Measurements from ENCODE around the gene MACF1.

MACF1 gene

DNA sequence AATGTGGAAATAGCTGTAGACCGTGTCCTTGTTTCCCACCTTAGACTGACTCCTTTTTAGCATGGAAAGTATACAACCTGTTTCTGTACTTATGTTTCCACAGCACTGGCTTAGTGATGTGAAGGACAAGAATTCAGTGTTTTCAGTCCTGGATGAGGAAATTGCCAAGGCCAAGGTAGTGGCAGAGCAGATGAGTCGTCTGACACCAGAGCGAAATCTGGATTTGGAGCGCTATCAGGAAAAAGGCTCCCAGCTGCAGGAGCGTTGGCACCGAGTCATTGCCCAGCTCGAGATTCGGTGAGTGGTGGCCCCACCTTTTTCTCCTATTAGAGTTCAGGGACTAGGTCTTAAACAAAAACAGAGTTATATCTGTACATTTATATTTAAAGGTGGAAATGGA lies 112.6 kb downstream of the MACF1 start:
- Mint-ChIP-seq H3K36me3 (ENCODE audit: low read depth) (peaks cover 82% of the 10 kb centered on the region), H3K9me3 (no peaks in the 10 kb centered on the region), H3K27me3 (no peaks in the 10 kb centered on the region), H3K27ac (peak overlapping the region; percentile 32), H3K4me3 (no peak overlapping the region), H3K4me1 (ENCODE audit: low read depth) (peaks cover 9% of the 10 kb centered on the region)

DNA sequence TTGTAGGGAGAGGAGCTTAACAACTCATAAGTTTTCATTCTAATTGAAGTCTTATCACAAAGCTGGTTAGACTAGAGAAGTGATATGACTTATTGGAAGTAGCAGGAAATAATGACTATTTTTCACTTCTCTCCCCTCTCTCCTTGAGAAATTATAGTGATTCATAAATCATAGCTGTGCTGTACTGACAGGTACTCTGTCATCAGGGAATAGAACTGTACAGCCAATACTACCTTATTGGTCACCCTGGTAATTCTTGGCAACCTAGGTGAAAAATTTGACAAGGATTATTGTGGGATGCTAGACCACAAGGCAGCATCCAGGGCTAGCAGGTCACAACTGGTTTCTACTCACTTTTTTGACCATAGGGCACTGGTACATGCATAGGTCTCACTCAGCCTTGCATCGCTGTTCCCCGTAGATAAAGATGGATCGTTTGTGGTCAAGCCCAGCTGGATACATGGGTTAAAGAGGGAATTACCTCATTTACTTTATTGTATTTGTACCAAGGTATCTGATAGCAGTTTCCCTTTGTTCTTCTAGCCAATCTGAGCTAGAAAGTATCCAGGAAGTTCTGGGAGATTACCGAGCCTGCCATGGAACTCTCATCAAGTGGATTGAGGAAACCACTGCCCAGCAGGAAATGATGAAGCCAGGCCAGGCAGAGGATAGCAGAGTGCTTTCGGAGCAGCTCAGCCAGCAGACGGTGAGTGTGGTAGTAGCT lies 113.6 kb downstream of the MACF1 start:
- H3K4me3 Mint-ChIP-seq, result no peak overlapping the region
- H3K36me3 Mint-ChIP-seq (ENCODE audit: low read depth), result peaks cover 82% of the 10 kb centered on the region
- H3K27me3 Mint-ChIP-seq, result no peaks in the 10 kb centered on the region
- no peak overlapping the region for H3K27ac Mint-ChIP-seq
- H3K4me1 Mint-ChIP-seq (ENCODE audit: low read depth), result peaks cover 9% of the 10 kb centered on the region
- no peaks in the 10 kb centered on the region for H3K9me3 Mint-ChIP-seq

DNA sequence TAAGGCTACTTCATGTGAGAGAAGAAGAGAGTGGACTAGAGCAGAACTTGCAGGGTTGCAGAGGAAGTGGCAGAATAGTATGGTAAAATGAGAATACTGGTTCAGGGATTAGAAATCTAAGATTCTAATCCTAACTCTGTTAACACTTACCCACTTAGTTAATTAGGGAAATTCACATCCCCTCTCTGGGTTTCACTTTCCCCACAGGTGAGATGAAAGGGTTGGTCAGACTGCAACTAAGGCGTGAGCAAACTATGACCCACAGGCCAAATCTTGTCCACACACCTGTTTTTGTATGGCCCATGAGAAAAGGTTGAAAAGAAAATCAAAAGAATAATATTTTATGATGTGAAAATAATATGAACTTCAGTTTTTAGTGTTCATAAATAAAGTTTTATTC lies 117.5 kb downstream of the MACF1 start:
- Mint-ChIP-seq H3K4me1 (ENCODE audit: low read depth) (peaks cover 12% of the 10 kb centered on the region), H3K9me3 (no peaks in the 10 kb centered on the region), H3K27ac (peak overlapping the region; percentile 46), H3K27me3 (no peaks in the 10 kb centered on the region), H3K4me3 (no peak overlapping the region), H3K36me3 (ENCODE audit: low read depth) (peaks cover 63% of the 10 kb centered on the region)

DNA sequence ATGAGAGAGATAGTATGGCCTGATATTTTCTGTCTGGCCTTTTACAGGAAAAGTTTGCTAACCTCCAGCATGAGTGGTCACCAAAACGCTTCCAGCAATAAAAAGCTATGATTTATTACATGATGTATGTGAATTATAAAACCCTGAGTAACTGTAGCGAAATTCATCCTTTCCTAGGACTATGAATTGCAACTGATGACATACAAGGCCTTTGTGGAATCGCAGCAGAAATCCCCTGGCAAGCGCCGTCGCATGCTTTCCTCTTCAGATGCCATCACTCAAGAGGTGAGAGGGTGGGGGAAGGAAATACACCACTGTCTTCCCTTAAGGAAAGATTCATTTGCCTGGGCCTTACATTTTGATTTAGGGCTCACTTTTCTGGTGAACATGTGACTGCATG lies 117.9 kb downstream of the MACF1 start:
- no peak overlapping the region for H3K27ac Mint-ChIP-seq
- H3K27me3 Mint-ChIP-seq, result no peaks in the 10 kb centered on the region
- H3K4me1 Mint-ChIP-seq (ENCODE audit: low read depth), result peaks cover 15% of the 10 kb centered on the region
- H3K9me3 Mint-ChIP-seq, result no peaks in the 10 kb centered on the region
- no peak overlapping the region for H3K4me3 Mint-ChIP-seq
- peaks cover 63% of the 10 kb centered on the region for H3K36me3 Mint-ChIP-seq (ENCODE audit: low read depth)

DNA sequence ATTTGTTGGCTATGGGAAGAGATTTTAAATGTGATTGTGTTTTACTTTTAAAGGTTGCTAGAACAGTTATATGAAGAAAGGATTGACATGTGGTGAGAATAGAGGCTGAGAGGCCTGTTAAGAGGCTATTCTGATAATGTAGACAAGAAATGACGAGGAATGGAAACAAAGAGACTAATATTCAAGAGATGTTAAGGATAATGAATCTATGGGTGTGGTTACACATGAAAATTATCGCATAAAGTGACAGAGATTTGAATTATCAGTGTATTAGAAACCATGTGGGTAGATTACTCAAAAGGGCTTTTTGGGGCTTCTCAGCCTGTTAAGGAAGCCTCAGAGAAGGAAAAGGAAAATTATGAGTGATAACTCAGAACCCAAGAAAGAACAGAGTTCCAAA lies 120.4 kb downstream of the MACF1 start:
- no peaks in the 10 kb centered on the region for H3K27me3 Mint-ChIP-seq
- H3K4me1 Mint-ChIP-seq (ENCODE audit: low read depth), result peaks cover 26% of the 10 kb centered on the region
- no peak overlapping the region for H3K4me3 Mint-ChIP-seq
- H3K36me3 Mint-ChIP-seq (ENCODE audit: low read depth), result peaks cover 57% of the 10 kb centered on the region
- H3K27ac Mint-ChIP-seq, result no peak overlapping the region
- H3K9me3 Mint-ChIP-seq, result no peaks in the 10 kb centered on the region

DNA sequence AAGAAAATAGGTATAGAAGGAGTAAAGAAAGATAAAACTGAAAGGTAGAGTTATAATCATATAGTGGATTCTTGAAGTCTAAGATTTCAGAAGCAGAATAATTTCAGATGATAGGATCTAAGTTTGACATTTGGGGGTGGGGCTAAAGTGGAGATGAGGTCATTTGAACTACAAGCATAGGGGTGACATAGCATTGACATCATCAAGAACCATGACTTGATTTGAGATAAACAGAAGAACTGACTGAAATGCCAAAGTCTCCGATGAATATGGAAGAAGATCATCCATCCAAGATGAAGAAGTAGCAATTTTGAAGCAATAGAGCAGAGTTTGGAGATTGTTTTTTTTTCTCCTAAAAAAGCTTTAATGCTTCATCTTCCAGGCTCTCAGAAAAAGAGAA lies 122.3 kb downstream of the MACF1 start:
- H3K4me1 Mint-ChIP-seq (ENCODE audit: low read depth), result peaks cover 19% of the 10 kb centered on the region
- peaks cover 45% of the 10 kb centered on the region for H3K36me3 Mint-ChIP-seq (ENCODE audit: low read depth)
- no peak overlapping the region for H3K27ac Mint-ChIP-seq
- no peaks in the 10 kb centered on the region for H3K9me3 Mint-ChIP-seq
- no peak overlapping the region for H3K4me3 Mint-ChIP-seq
- H3K27me3 Mint-ChIP-seq, result no peaks in the 10 kb centered on the region

DNA sequence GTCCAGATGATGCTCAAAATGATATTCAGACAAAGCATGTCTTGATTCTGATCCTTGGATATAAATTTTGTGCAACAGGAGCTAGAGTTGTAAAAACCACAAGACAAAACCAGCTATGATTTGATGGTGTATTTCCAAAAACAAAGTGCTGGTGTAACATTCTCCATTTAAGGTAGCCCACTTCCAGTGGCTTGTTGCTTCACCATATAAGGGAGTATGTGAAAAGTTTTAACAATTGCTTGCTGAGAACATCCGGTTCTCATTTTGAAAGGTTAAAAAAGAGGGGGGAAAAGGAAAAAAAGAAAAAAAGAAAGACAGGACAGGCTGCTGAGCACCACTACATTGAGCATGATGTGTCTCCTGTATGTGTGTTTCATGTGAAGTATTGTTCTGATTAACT lies 123.6 kb downstream of the MACF1 start:
- no peaks in the 10 kb centered on the region for H3K27me3 Mint-ChIP-seq
- no peak overlapping the region for H3K4me3 Mint-ChIP-seq
- H3K9me3 Mint-ChIP-seq, result no peaks in the 10 kb centered on the region
- peaks cover 47% of the 10 kb centered on the region for H3K36me3 Mint-ChIP-seq (ENCODE audit: low read depth)
- H3K27ac Mint-ChIP-seq, result peak overlapping the region; percentile 37
- H3K4me1 Mint-ChIP-seq (ENCODE audit: low read depth), result peaks cover 17% of the 10 kb centered on the region

DNA sequence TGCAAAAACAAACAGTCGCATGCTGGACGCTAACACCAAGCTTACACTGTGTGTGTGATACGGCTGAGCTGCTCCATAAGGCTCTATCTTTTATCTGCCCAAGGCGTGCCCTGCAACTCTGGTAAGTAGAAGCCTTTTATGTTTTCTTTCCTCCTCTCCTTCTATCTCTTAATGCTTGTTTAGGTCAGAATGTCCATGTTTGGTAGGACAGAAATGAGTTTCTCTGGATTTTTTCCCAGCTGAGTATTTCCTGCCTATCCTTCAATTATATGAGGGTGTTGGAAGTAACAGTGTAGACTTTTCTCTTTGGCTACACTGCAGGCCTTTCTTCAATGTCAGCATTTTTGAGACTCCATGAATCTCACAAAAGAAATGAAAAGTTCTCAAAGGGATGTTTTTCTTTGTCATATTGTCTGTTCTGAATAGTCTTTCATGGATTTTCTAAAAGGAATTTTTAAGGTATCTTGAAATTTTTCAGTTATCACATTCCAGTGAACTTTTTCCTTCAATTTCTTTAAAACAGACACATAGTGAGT lies 124.2 kb downstream of the MACF1 start:
- H3K27me3 Mint-ChIP-seq, result no peaks in the 10 kb centered on the region
- no peak overlapping the region for H3K4me3 Mint-ChIP-seq
- peaks cover 52% of the 10 kb centered on the region for H3K36me3 Mint-ChIP-seq (ENCODE audit: low read depth)
- H3K4me1 Mint-ChIP-seq (ENCODE audit: low read depth), result peaks cover 17% of the 10 kb centered on the region
- H3K27ac Mint-ChIP-seq, result no peak overlapping the region
- no peaks in the 10 kb centered on the region for H3K9me3 Mint-ChIP-seq

DNA sequence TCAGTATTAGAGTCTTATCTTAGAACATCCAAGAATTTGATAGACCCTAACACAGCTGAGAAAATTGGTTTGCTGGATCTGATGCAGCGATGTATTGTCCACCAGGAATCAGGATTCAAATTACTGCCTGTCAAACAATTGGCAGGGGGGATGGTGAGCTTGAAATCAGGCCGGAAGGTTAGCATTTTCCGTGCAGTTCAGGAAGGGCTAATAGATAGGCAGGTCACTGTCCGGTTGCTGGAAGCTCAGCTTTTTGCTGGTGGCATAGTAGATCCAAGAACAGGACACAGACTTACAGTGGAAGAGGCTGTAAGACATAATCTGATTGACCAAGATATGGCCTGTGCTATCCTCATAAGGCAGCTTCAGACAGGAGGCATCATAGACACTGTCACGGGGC lies 127.2 kb downstream of the MACF1 start:
- Mint-ChIP-seq H3K9me3 (no peaks in the 10 kb centered on the region), H3K4me3 (no peak overlapping the region), H3K27ac (peak overlapping the region; percentile 46), H3K4me1 (ENCODE audit: low read depth) (peaks cover 17% of the 10 kb centered on the region), H3K36me3 (ENCODE audit: low read depth) (peaks cover 64% of the 10 kb centered on the region), H3K27me3 (no peaks in the 10 kb centered on the region)

DNA sequence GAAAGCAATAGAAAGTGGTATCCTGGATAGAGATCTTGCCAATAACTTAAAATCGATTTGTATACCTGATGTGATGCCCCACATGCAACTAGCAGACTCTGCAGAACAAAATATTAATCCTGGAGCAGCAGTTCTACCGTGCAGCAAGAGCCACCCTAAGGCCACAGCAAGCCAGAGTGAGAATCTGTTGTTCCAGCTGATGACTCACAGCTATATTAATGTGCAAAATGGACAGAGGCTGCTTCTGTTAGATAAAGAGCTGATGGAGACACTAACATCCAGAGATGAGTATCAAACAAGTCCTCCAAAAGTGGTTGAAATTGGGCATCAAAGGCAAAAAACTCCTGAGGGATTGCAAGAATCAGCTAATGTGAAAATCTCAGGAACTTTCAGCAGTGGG lies 127.8 kb downstream of the MACF1 start:
- Mint-ChIP-seq H3K27me3 (no peaks in the 10 kb centered on the region), H3K9me3 (no peaks in the 10 kb centered on the region), H3K4me3 (no peak overlapping the region), H3K27ac (no peak overlapping the region), H3K36me3 (ENCODE audit: low read depth) (peaks cover 64% of the 10 kb centered on the region), H3K4me1 (ENCODE audit: low read depth) (peaks cover 12% of the 10 kb centered on the region)

DNA sequence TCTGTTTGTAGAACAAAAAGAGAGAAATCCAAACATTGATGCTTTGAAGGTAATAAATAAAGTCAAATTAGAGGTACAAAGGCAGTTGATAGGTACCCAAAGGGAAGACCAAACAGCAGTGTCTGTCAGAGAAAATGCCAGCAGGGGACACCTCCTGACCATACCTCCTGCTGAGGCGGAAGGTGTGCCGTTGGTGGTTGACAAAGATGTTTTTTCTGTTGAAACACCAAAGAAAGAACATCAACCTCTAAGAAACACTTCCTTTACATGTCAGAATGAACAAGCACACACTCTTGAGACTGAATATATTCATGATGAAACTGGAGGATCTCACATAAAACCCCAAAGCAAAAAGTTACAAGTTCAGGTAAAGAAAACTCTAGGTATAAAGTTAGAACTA lies 128.3 kb downstream of the MACF1 start:
- peaks cover 63% of the 10 kb centered on the region for H3K36me3 Mint-ChIP-seq (ENCODE audit: low read depth)
- H3K4me3 Mint-ChIP-seq, result no peak overlapping the region
- peaks cover 7% of the 10 kb centered on the region for H3K4me1 Mint-ChIP-seq (ENCODE audit: low read depth)
- H3K27ac Mint-ChIP-seq, result peak overlapping the region; percentile 21
- H3K27me3 Mint-ChIP-seq, result no peaks in the 10 kb centered on the region
- no peaks in the 10 kb centered on the region for H3K9me3 Mint-ChIP-seq

DNA sequence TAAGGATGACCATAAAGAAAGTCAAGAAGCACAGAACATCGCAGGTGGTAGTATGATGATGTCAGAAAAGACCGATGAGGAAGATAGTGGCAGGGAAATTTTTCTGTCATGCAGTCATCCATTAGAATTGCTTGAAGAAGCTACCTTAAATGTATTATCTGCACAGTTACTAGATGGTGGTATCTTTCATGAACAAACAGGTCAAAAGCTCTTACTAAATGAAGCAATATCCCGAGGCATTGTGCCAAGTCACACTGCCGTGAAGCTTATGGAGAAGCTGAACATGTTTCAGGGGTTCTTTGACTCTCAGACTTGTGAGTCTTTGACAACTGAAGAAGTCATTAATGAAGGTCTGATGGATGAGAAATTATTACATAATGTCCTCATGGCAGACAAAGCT lies 128.8 kb downstream of the MACF1 start:
- H3K4me3 Mint-ChIP-seq, result no peak overlapping the region
- no peaks in the 10 kb centered on the region for H3K9me3 Mint-ChIP-seq
- peaks cover 63% of the 10 kb centered on the region for H3K36me3 Mint-ChIP-seq (ENCODE audit: low read depth)
- peaks cover 4% of the 10 kb centered on the region for H3K4me1 Mint-ChIP-seq (ENCODE audit: low read depth)
- no peaks in the 10 kb centered on the region for H3K27me3 Mint-ChIP-seq
- peak overlapping the region; percentile 21 for H3K27ac Mint-ChIP-seq

DNA sequence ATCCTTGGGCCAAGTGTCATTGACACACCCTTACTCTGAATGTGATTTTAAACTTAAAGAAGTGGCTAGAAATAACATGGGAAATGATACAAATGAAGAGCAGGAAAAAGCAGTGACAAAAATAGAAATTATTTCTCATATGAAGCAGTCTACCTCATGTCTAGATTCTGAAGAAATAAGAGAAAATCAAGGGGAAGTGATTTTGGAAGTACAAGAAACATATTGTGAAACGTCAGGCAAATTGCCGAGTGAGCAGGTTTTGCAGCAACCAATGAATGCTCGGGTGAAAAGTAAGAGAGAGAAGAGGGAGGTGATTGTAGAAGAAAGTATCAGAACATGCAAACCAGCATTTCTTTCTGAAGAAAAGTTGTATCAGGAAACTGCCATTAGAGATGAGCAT lies 130.7 kb downstream of the MACF1 start:
- no peaks in the 10 kb centered on the region for H3K4me1 Mint-ChIP-seq (ENCODE audit: low read depth)
- H3K27ac Mint-ChIP-seq, result no peak overlapping the region
- peaks cover 70% of the 10 kb centered on the region for H3K36me3 Mint-ChIP-seq (ENCODE audit: low read depth)

DNA sequence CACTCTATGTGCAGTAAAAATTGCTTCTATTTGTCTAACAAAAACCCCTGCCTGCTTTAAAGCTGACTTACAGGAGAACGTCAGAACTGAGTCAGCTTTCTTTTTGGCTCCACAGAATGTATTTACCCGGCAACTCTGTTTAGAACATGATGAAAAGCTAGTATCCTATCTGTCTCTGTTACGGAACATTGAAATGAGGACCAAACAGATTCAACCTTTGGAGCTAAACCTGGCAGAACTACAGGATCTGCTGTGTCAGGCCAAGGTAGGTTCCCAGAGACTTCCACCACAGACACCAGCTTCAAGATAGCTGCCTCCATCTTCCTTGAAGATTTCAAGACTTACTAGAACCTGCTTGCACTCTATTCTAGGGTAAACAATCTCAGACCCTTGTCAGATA lies 132.6 kb downstream of the MACF1 start:
- H3K4me3 Mint-ChIP-seq, result no peak overlapping the region
- no peaks in the 10 kb centered on the region for H3K4me1 Mint-ChIP-seq (ENCODE audit: low read depth)
- peaks cover 75% of the 10 kb centered on the region for H3K36me3 Mint-ChIP-seq (ENCODE audit: low read depth)
- no peak overlapping the region for H3K27ac Mint-ChIP-seq
- H3K9me3 Mint-ChIP-seq, result no peaks in the 10 kb centered on the region
- no peaks in the 10 kb centered on the region for H3K27me3 Mint-ChIP-seq

More for the DNA sequence above, 130.7 kb downstream of the MACF1 start:
- H3K4me3 Mint-ChIP-seq, result no peak overlapping the region
- no peaks in the 10 kb centered on the region for H3K27me3 Mint-ChIP-seq
- H3K9me3 Mint-ChIP-seq, result no peaks in the 10 kb centered on the region

DNA sequence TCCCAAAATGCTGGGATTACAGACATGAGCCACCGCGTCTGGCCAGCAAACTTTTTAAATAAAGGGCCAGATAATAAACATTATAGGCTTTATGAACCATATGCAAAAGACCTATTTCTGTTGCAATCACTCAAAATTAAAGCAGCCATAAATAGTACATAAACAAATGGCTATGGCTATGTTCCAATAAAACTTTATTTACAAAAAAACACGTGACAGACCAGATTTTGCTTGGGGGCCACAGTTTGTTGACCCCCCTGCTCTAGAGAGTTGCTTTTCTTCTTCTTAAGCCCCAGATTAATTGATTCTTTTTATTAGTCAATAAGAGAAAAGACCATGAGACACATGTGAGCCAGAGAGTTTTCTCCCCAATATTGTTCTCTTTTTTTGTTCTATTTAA lies 138.3 kb downstream of the MACF1 start:
- Mint-ChIP-seq H3K4me3 (no peak overlapping the region), H3K27ac (no peak overlapping the region), H3K36me3 (ENCODE audit: low read depth) (peaks cover 69% of the 10 kb centered on the region)

More for the DNA sequence above, 138.3 kb downstream of the MACF1 start:
- H3K27me3 Mint-ChIP-seq, result no peaks in the 10 kb centered on the region
- no peaks in the 10 kb centered on the region for H3K9me3 Mint-ChIP-seq
- no peaks in the 10 kb centered on the region for H3K4me1 Mint-ChIP-seq (ENCODE audit: low read depth)

All from stimulated activated naive CD8-positive, alpha-beta T cell treated with anti-CD3 and anti-CD28 coated beads, Interleukin-15, Interleukin-2, amounts not matched to agents 100 ng/mL and 50 ng/mL, for 24 hours (primary cell).